ENCODE data around the gene CSF2.
A peak's percentile ranks its signal among the peaks of the same experiment; 100 is the strongest.
"Not testable (repeated sequence)": the region's sequence is repeated elsewhere in the genome, so short reads cannot be mapped to it uniquely, and the experiment has no call there.

Gene CSF2

GRCh38 chr5:132114150-132115121, 40.8 kb downstream of the CSF2 start:
- no peak for DNase-seq

DNA sequence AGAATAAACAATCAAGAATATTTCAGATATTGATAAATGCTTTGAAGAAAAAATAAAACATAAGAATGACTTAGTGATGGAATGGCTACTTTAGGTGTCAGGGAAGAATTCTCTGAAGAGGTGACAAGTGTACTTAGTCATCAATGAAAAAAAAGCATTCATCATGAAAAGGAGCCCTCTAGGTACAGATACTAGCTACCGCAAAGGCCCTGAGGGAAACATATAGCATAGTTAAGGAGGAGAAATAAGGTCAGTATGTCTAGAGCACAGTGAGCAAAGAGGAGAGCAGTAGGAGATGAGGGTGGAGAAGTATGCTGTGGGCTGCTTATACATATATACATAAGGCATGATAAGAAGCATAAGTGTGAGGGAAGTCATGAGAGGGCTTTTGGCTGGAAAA, 41.8 kb downstream of the CSF2 start:
- no peak for DNase-seq

DNA sequence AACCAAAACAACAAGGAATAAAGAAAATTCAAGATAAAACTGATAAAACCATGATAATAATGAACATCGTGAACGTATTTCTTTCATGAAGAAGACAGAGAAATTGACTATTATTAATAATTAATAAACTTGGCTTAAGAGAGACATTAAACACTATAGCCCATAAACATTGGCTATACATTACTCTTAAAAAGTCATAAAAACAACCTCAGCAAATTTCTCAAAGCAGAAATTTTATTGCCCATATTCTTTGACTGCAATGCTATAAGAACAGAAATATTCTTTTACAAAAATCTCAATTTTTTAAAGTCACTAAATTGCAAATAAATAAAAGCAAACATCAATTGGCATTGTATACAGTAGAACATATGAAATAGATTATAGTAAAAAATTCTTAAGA, 42.5 kb downstream of the CSF2 start:
- DNase-seq = no peak

DNA sequence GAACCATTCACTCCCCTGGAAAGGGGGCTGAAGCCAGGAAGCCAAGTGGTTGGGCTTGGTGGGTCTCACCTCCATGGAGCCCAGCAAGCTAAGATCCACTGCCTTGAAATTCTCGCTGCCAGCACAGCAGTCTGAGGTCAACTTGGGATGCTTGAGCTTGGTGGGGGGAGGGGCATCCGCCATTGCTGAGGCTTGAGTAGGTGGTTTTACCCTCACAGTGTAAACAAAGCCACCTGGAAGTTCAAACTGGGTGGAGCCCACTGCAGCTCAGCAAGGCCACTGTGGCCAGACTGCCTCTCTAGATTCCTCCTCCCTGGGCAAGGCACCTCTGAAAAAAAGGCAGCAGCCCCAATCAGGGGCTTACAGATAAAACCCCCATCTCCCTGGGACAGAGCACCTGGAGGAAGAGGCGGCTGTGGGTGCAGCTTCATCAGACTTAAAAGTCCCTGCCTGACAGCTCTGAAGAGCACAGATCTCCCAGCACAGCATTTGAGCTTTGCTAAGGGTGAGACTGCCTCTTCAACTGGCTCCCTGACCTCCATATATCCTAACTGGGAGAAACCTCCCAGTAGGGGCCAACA, 43.4 kb downstream of the CSF2 start:
- peak; percentile 9 to 18 for DNase-seq

DNA sequence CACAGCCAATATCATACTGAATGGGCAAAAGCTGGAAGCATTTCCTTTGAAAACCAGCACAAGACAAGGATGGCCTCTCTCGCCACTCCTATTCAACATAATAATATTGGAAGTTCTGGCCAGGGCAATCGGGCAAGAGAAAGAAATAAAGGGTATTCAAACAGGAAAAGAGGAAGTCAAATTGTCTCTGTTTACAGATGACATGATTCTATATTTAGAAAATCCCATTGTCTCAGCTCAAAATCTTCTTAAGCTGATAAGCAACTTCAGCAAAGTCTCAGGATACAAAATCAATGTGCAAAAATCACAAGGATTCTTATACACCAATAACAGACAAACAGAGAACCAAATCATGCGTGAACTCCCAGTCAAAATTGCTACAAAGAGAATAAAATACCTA, 47.1 kb downstream of the CSF2 start:
- DNase-seq = not testable (repeated sequence)

DNA sequence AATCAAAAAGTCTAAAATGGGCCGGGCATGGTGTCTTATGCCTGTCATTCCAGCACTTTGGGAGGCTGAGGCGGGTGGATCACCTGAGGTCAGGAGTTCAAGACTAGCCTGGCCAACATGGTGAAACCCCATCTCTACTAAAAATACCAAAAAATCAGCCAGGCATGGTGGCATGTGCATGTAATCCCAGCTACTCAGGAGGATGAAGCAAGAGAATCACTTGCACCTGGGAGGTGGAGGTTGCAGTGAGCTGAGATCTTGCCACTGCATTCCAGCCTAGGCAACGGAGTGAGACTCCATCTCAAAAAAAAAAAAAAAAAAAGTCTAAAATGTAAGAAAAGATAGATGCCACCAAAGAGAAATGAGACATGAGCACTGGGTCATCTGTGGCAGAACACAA, 49.4 kb downstream of the CSF2 start:
- not testable (repeated sequence) for DNase-seq

- not testable (repeated sequence) for DNase-seq
These were observed 50.0 kb downstream of the CSF2 start for GRCh38 chr5:132123578-132123977.

Measured in NCI-H187 (cell line).